Measurements from ENCODE around the gene MMP19.

GRCh38 chr12:55816881-55817344 is 25.8 kb downstream of the MMP19 start:
- no peak for TF ChIP-seq EZH2 (IDR thresholded peaks at IDR 0.05; ENCODE audit: insufficient read depth, poor library complexity, severe bottlenecking)
- TF ChIP-seq EZH2phosphoT487 (IDR thresholded peaks at IDR 0.05; ENCODE audit: insufficient read depth, low read depth) = no peak

Measured in GM23248 (cell line).